Measurements from ENCODE around the gene RPP21. TPM values are rescaled to one million over a fixed set of nuclear protein-coding genes. Genes with fewer than 3 reads are reported as not detected.

RPP21 gene
- 10 to 100 TPM; 32.5 to 44.0 (median 38.5) TPM for polyA plus RNA-seq (ENCODE audit: insufficient read length in 3 of 3)
- long read RNA-seq, donor 1, transcript RPP21-224 (5 exons, 525 nt), result major isoform, 28 of 37 reads
- long read RNA-seq, donor 1, transcript RPP21-221 (4 exons, 594 nt), result minor isoform, 6 of 37 reads
- long read RNA-seq, donor 1, partial matches to known transcripts, result 0 of 37 reads
- long read RNA-seq, donor 1, other reads (novel, unspliced or antisense), result 0 of 37 reads
- long read RNA-seq, donor 2, transcript RPP21-221 (4 exons, 594 nt), result minor isoform, 9 of 43 reads
- long read RNA-seq, donor 2, transcript RPP21-224 (5 exons, 525 nt), result major isoform, 29 of 43 reads
- long read RNA-seq, donor 2, partial matches to known transcripts, result 0 of 43 reads
- long read RNA-seq, donor 2, other reads (novel, unspliced or antisense), result 0 of 43 reads
- long read RNA-seq, donor 3, transcript RPP21-224 (5 exons, 525 nt), result major isoform, 32 of 45 reads
- long read RNA-seq, donor 3, transcript RPP21-221 (4 exons, 594 nt), result minor isoform, 9 of 45 reads
- long read RNA-seq, donor 3, partial matches to known transcripts, result 0 of 45 reads
- long read RNA-seq, donor 3, other reads (novel, unspliced or antisense), result 0 of 45 reads
- long read RNA-seq, donor 4, transcript RPP21-221 (4 exons, 594 nt), result minor isoform, 9 of 50 reads
- long read RNA-seq, donor 4, transcript RPP21-224 (5 exons, 525 nt), result major isoform, 36 of 50 reads
- long read RNA-seq, donor 4, partial matches to known transcripts, result 0 of 50 reads
- long read RNA-seq, donor 4, other reads (novel, unspliced or antisense), result 0 of 50 reads
- long read RNA-seq, donor 5, transcript RPP21-224 (5 exons, 525 nt), result major isoform, 21 of 27 reads
- long read RNA-seq, donor 5, partial matches to known transcripts, result 0 of 27 reads
- long read RNA-seq, donor 5, other reads (novel, unspliced or antisense), result 0 of 27 reads
- long read RNA-seq, donor 6, transcript RPP21-224 (5 exons, 525 nt), result major isoform, 33 of 60 reads
- long read RNA-seq, donor 6, transcript RPP21-221 (4 exons, 594 nt), result minor isoform, 10 of 60 reads
- long read RNA-seq, donor 6, partial matches to known transcripts, result 10 of 60 reads
- long read RNA-seq, donor 6, other reads (novel, unspliced or antisense), result 0 of 60 reads
- long read RNA-seq, donor 7, transcript RPP21-221 (4 exons, 594 nt), result minor isoform, 11 of 58 reads
- long read RNA-seq, donor 7, transcript RPP21-224 (5 exons, 525 nt), result major isoform, 45 of 58 reads
- long read RNA-seq, donor 7, partial matches to known transcripts, result 0 of 58 reads
- long read RNA-seq, donor 7, other reads (novel, unspliced or antisense), result 0 of 58 reads
- long read RNA-seq, donor 8, transcript RPP21-224 (5 exons, 525 nt), result major isoform, 11 of 17 reads
- long read RNA-seq, donor 8, partial matches to known transcripts, result 0 of 17 reads
- long read RNA-seq, donor 8, other reads (novel, unspliced or antisense), result 0 of 17 reads
- long read RNA-seq, donor 9, transcript RPP21-221 (4 exons, 594 nt), result minor isoform, 7 of 47 reads
- long read RNA-seq, donor 9, transcript RPP21-224 (5 exons, 525 nt), result major isoform, 35 of 47 reads
- long read RNA-seq, donor 9, partial matches to known transcripts, result 0 of 47 reads
- long read RNA-seq, donor 9, other reads (novel, unspliced or antisense), result 0 of 47 reads
- long read RNA-seq, donor 10, transcript RPP21-224 (5 exons, 525 nt), result major isoform, 31 of 50 reads
- long read RNA-seq, donor 10, transcript RPP21-221 (4 exons, 594 nt), result minor isoform, 10 of 50 reads
- long read RNA-seq, donor 10, partial matches to known transcripts, result 5 of 50 reads
- long read RNA-seq, donor 10, other reads (novel, unspliced or antisense), result 0 of 50 reads
- long read RNA-seq, donor 11, transcript RPP21-224 (5 exons, 525 nt), result major isoform, 27 of 42 reads
- long read RNA-seq, donor 11, transcript RPP21-221 (4 exons, 594 nt), result minor isoform, 10 of 42 reads
- long read RNA-seq, donor 11, partial matches to known transcripts, result 0 of 42 reads
- long read RNA-seq, donor 11, other reads (novel, unspliced or antisense), result 0 of 42 reads
- long read RNA-seq, donor 12, transcript RPP21-221 (4 exons, 594 nt), result minor isoform, 17 of 65 reads
- long read RNA-seq, donor 12, transcript RPP21-224 (5 exons, 525 nt), result major isoform, 45 of 65 reads
- long read RNA-seq, donor 12, partial matches to known transcripts, result 0 of 65 reads
- long read RNA-seq, donor 12, other reads (novel, unspliced or antisense), result 0 of 65 reads
- long read RNA-seq, donor 13, transcript RPP21-226 (4 exons, 621 nt), result minor isoform, 5 of 32 reads
- long read RNA-seq, donor 13, transcript RPP21-224 (5 exons, 525 nt), result major isoform, 16 of 32 reads
- long read RNA-seq, donor 13, transcript RPP21-221 (4 exons, 594 nt), result minor isoform, 10 of 32 reads
- long read RNA-seq, donor 13, partial matches to known transcripts, result 0 of 32 reads
- long read RNA-seq, donor 13, other reads (novel, unspliced or antisense), result 0 of 32 reads
- long read RNA-seq, donor 14, transcript RPP21-224 (5 exons, 525 nt), result major isoform, 55 of 94 reads
- long read RNA-seq, donor 14, transcript RPP21-221 (4 exons, 594 nt), result minor isoform, 16 of 94 reads
- long read RNA-seq, donor 14, partial matches to known transcripts, result 17 of 94 reads
- long read RNA-seq, donor 14, other reads (novel, unspliced or antisense), result 0 of 94 reads
- long read RNA-seq, donor 15, transcript RPP21-223 (5 exons, 522 nt), result minor isoform, 6 of 82 reads
- long read RNA-seq, donor 15, transcript RPP21-221 (4 exons, 594 nt), result minor isoform, 9 of 82 reads
- long read RNA-seq, donor 15, transcript RPP21-224 (5 exons, 525 nt), result major isoform, 51 of 82 reads
- long read RNA-seq, donor 15, partial matches to known transcripts, result 12 of 82 reads
- long read RNA-seq, donor 15, other reads (novel, unspliced or antisense), result 0 of 82 reads
- long read RNA-seq, donor 16, transcript RPP21-221 (4 exons, 594 nt), result minor isoform, 13 of 63 reads
- long read RNA-seq, donor 16, transcript RPP21-224 (5 exons, 525 nt), result major isoform, 45 of 63 reads
- long read RNA-seq, donor 16, partial matches to known transcripts, result 0 of 63 reads
- long read RNA-seq, donor 16, other reads (novel, unspliced or antisense), result 0 of 63 reads

DNA sequence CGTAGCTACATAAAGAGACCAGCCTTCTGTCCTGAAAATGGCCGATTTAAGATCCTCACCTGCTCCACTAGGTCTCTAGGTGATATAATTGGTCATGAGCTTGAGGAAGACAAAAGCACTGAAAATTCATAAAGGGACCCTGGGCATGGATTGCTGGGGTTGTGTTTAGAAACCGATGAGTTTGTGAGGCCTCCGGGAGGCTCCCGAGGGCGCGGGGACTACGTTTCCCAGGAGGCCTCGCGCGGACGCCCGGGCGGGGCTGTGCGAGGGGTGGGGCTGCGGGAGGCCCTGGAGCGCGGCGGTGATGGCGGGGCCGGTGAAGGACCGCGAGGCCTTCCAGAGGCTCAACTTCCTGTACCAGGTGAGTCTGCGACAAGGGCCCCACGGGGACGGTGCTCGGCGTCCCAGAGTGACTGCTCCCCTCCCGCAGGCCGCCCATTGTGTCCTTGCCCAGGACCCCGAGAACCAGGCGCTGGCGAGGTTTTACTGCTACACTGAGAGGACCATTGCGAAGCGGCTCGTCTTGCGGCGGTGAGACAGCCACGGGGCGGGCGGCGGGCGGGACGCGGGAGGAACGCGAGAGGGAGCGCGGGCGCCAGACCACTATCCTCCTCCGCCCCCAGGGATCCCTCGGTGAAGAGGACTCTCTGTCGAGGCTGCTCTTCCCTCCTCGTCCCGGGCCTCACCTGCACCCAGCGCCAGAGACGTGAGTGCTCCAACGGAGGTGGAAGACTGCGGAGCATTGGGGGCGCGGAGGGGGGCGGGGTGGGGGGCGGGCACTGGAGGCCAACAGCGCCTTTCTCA, at the start of gene RPP21:
TSS of gene RPP21 (plus strand) at position 289 of the 804 bp plus-strand sequence. CDS start at position 305, 16 bp downstream.
- DNase-seq, result peak; percentile 78

GRCh38 chr6:30295837-30296236, 49.1 kb upstream of the RPP21 start:
- no peak for DNase-seq

- no peak for DNase-seq
Observed at GRCh38 chr6:30304002-30304401, 41.0 kb upstream of the RPP21 start.

DNA sequence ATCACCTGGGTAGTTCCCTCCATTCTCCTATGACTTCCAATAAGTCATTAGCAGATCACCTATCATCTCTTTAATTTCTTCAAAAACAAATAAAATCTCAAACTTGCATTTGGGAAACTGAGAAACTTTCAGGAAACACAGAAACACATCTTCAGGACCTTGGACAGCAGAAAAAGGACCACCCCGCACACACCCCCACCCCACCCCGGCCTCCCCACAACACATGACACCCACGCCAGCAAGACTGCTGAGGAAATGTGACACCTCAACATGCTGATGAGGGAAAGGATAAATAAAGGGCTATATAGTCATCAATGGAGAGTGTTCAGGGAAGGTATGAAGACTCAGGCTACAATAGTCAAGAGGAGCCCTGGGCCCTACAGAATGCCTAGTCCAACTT, 33.9 kb upstream of the RPP21 start:
- DNase-seq, result no peak

DNA sequence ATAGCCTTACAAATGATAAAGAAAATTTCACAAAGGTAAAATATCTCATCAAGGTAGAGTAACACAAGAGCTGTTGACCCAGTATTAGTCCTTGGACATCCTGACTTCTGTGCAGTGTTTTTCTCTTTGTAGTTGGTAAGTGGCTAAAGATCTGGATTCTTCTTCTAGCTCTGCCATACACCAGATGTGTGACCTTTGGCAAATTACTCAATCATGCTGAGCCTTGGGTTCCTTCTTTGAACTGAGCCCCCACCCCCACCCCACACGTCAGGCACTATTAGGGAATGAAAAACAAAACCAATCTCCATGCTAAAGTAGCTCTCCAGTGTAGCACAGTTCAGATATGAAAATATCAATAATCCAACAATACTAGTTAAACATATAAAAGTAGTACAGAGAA, 33.3 kb upstream of the RPP21 start:
- DNase-seq, result no peak

GRCh38 chr6:30312266-30312665, 32.7 kb upstream of the RPP21 start:
- no peak for DNase-seq

- DNase-seq, result no peak
Observed at GRCh38 chr6:30312676-30313321, 32.2 kb upstream of the RPP21 start.

- no peak for DNase-seq
Observed at GRCh38 chr6:30315156-30315555, 29.8 kb upstream of the RPP21 start.

DNA sequence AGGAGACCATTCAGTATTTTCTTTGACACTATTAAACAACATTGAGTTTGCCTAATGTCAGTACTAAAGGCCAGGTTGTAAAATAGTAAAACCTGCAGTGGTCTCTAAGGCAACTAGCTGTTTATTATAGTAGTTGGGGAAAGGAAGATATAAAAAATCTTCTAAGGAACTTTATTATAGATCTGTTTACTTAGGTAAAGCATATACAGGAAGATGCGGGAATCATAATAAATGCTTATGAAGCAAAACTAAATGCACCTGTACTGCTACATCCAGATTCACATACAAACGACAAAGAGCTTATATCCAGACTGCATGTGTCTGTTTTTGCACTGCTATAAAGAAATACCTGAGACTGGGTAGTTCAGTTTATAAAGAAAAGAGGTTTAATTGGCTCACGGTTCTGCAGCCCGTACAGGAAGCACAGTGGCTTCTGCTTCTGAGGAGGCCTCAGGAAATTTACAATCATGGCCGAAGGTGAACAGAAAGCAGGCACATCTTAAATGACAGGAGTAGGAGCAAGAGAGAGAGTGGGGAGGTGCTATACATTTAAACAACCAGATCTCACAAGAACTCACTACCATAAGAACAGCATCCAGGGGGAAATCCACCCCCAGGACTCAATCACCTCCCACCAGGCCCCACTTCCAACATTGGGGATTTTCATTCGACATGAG, 26.9 kb upstream of the RPP21 start:
- no peak for DNase-seq

GRCh38 chr6:30319146-30319835, 25.7 kb upstream of the RPP21 start:
- no peak for DNase-seq

DNA sequence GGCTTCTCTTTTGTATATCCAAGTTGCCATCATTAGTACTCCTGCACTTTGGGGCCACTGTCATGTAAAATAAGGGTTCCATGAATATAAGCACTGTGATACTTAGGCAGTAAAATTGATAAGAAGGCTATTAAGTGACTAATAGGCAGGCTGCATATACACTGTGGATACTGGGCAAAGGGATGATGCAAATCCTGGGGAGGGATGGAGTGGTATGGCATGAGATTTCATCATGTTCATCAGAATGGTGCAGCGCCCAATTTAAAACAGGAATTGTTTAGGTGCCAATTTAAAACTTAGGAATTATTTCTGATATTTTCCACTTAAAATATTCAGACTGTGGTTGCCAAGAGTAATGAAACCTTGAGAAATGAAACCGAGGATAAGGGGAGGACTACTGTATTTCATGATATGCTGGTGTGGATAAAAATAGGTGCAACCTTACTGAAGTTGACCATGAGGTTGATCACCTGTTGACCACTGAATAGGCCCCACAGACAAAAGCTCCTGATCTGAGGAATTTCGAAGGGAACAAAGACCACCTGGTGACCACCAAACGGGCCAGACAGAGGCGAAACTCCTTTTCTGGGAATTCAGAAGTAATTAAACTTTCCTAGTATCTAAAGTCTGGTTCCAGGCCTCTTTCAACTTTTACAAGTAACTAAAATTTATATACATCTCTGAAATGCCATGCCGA, 23.1 kb upstream of the RPP21 start:
- DNase-seq, result no peak

GRCh38 chr6:30322527-30323501, 22.1 kb upstream of the RPP21 start:
- no peak for DNase-seq

DNA sequence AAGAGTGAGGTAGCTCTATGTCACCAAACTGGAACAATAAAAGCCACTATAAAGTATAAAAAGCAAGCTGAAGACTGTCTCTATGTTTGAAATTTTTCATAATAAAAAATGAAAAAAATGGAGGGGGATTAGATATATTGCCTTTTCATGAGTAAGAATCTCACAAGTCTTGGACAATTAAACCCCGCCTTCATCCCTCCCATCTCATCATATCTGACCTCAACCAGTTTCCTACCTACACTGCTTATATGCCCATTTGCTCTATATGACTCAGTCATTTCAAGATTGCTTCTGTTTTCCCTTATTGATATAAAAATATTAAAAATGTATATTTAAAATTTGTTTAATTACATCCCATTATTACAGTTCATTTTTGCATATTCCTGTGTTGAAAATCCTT, 21.1 kb upstream of the RPP21 start:
- no peak for DNase-seq
